HFFc6 (cell line): ENCODE results near the gene UVRAG. TPM values are rescaled to one million over a fixed set of nuclear protein-coding genes. Genes with fewer than 3 reads are reported as not detected.
A peak's percentile ranks its signal among the peaks of the same experiment; 100 is the strongest.
"Not testable (repeated sequence)": the region's sequence is repeated elsewhere in the genome, so short reads cannot be mapped to it uniquely, and the experiment has no call there.

ENCODE experiments used
- DNase-seq: peaks from one replicate; pipeline ENCODE4 v3.0.0-alpha.2; 2018
- H3K27ac Mint-ChIP-seq: 2 replicates; pipeline ENCODE4 v1.8.0; 2020; ENCODE audit warnings: mild to moderate bottlenecking, mixed read lengths
- H3K27me3 Mint-ChIP-seq: 2 replicates; pipeline ENCODE4 v1.8.0; 2021; ENCODE audit warnings: mild to moderate bottlenecking, moderate library complexity, mixed read lengths; ENCODE audit not compliant: insufficient read depth
- H3K36me3 Mint-ChIP-seq: 2 replicates; pipeline ENCODE4 v1.8.0; 2021; ENCODE audit warnings: low read depth, mixed read lengths
- H3K4me1 Mint-ChIP-seq: 2 replicates; pipeline ENCODE4 v1.8.0; 2020; ENCODE audit warnings: low read depth, mixed read lengths
- H3K4me3 Mint-ChIP-seq: 2 replicates; pipeline ENCODE4 v1.8.0; 2020; ENCODE audit warnings: mild to moderate bottlenecking, moderate library complexity, mixed read lengths
- H3K9me3 Mint-ChIP-seq: 2 replicates; pipeline ENCODE4 v1.8.0; 2020; ENCODE audit warnings: mild to moderate bottlenecking, mixed read lengths
- CTCF ChIP-seq: fragments of 200-600 bp; sonication (generic); IDR thresholded peaks from 2 replicates; pipeline ENCODE4 v1.5.0; 2021; ENCODE audit warnings: antibody characterized with exemption, mild to moderate bottlenecking
- total RNA-seq, 6 experiments: library from RNA; stranded (reverse); fragmentation: NEBNext Ultra II Directional; extraction: Animal tissue kit (Norgen Biotek cat#: 25700); gene quantifications; 2 replicates in 1 of 6; 3 replicates in 5 of 6; pipeline ENCODE4 v1.2.3, GENCODE V29; 2021

UVRAG gene
- total RNA-seq, 6 experiments from 2014 or later = 9.4 to 12.9 (median 10.7) TPM

GRCh38 chr11:75849894-75850293 lies 34.9 kb downstream of the UVRAG start:
- Mint-ChIP-seq H3K36me3 (peaks cover 6% of the 10 kb centered on the region; the same call in 1 of the 2 replicates), H3K4me3 (no peak overlapping the region), H3K9me3 (no peaks in the 10 kb centered on the region), H3K4me1 (peaks cover 22% of the 10 kb centered on the region), H3K27ac (no peak overlapping the region), H3K27me3 (no peaks in the 10 kb centered on the region)
- DNase-seq = no peak
- TF ChIP-seq CTCF = no peak

- Mint-ChIP-seq H3K27me3 (no peaks in the 10 kb centered on the region), H3K4me1 (peaks cover 22% of the 10 kb centered on the region), H3K36me3 (no peaks in the 10 kb centered on the region; the same call in 1 of the 2 replicates), H3K4me3 (no peak overlapping the region), H3K27ac (peak overlapping the region; percentile 9; the same call in 1 of the 2 replicates), H3K9me3 (no peaks in the 10 kb centered on the region)
- no peak for TF ChIP-seq CTCF
- DNase-seq = no peak
Observed at GRCh38 chr11:75850787-75851186, 35.8 kb downstream of the UVRAG start.

GRCh38 chr11:75851203-75851602 lies 36.2 kb downstream of the UVRAG start:
- TF ChIP-seq CTCF = no peak
- Mint-ChIP-seq H3K4me1 (peaks cover 22% of the 10 kb centered on the region), H3K27ac (peak overlapping the region; percentile 9; the same call in 1 of the 2 replicates), H3K27me3 (no peaks in the 10 kb centered on the region), H3K4me3 (no peak overlapping the region), H3K9me3 (no peaks in the 10 kb centered on the region), H3K36me3 (no peaks in the 10 kb centered on the region; the same call in 1 of the 2 replicates)
- peak; percentile 20 for DNase-seq

- Mint-ChIP-seq H3K27me3 (no peaks in the 10 kb centered on the region), H3K36me3 (peaks cover 8% of the 10 kb centered on the region), H3K9me3 (no peaks in the 10 kb centered on the region), H3K27ac (no peak overlapping the region), H3K4me3 (no peak overlapping the region), H3K4me1 (peaks cover 23% of the 10 kb centered on the region)
- DNase-seq = no peak
- no peak for TF ChIP-seq CTCF
Observed at GRCh38 chr11:75852406-75853017, 37.5 kb downstream of the UVRAG start.

GRCh38 chr11:75853563-75853962 lies 38.6 kb downstream of the UVRAG start:
- peaks cover 34% of the 10 kb centered on the region for H3K4me1 Mint-ChIP-seq
- DNase-seq, H3K27ac Mint-ChIP-seq, H3K4me3 Mint-ChIP-seq, H3K27me3 Mint-ChIP-seq, H3K9me3 Mint-ChIP-seq: not testable (repeated sequence)
- H3K36me3 Mint-ChIP-seq = peaks cover 11% of the 10 kb centered on the region

- Mint-ChIP-seq H3K27me3 (no peaks in the 10 kb centered on the region), H3K4me1 (peaks cover 38% of the 10 kb centered on the region), H3K4me3 (no peak overlapping the region), H3K27ac (no peak overlapping the region), H3K36me3 (peaks cover 11% of the 10 kb centered on the region), H3K9me3 (no peaks in the 10 kb centered on the region)
- DNase-seq = no peak
- TF ChIP-seq CTCF = no peak
Observed at GRCh38 chr11:75853971-75854370, 39.0 kb downstream of the UVRAG start.
